Osteoblast (primary cell): ENCODE data around the gene LGALS4. TPM values are rescaled to one million over a fixed set of nuclear protein-coding genes. Genes with fewer than 3 reads are reported as not detected.
A peak's percentile ranks its signal among the peaks of the same experiment; 100 is the strongest.

Experiments used
- DNase-seq: peaks from one replicate; pipeline ENCODE4 v3.0.0; 2011; ENCODE audit warnings: low spot score, mixed read lengths; ENCODE audit not compliant: insufficient read length; ENCODE audit errors: missing footprints
- H2AFZ ChIP-seq: 2 replicates; pipeline ENCODE4 v1.6.0; 2011; ENCODE audit warnings: mild to moderate bottlenecking, low read length
- H3K27ac ChIP-seq: 2 replicates; pipeline ENCODE4 v1.5.1; 2011; ENCODE audit warnings: mild to moderate bottlenecking, low read depth, low read length, moderate library complexity
- H3K27me3 ChIP-seq: 2 replicates; pipeline ENCODE4 v1.6.0; 2012; ENCODE audit warnings: mild to moderate bottlenecking, control low read depth, inconsistent platforms, low read length, moderate library complexity; ENCODE audit not compliant: insufficient read depth
- H3K36me3 ChIP-seq: 2 replicates; pipeline ENCODE4 v1.5.1; 2011; ENCODE audit warnings: mild to moderate bottlenecking, low read length, control low read depth, moderate library complexity; ENCODE audit not compliant: insufficient read depth
- H3K4me1 ChIP-seq: 2 replicates; pipeline ENCODE4 v1.5.1; 2011; ENCODE audit warnings: mild to moderate bottlenecking, low read length, control low read depth, moderate library complexity; ENCODE audit not compliant: insufficient read depth
- H3K4me2 ChIP-seq: 2 replicates; pipeline ENCODE4 v1.6.0; 2011; ENCODE audit warnings: mild to moderate bottlenecking, low read length; ENCODE audit not compliant: insufficient read depth
- H3K4me3 ChIP-seq: fragments of 200-600 bp; sonication (generic); 3 replicates; pipeline ENCODE4 v1.5.1; 2012; ENCODE audit warnings: mild to moderate bottlenecking, low read length, inconsistent platforms; ENCODE audit not compliant: insufficient read depth
- H3K79me2 ChIP-seq: 2 replicates; pipeline ENCODE4 v1.6.0; 2012; ENCODE audit warnings: mild to moderate bottlenecking, low read length, control low read depth, inconsistent platforms; ENCODE audit not compliant: insufficient read depth
- H3K9me3 ChIP-seq: 2 replicates; pipeline ENCODE4 v1.5.1; 2011; ENCODE audit warnings: low read depth, low read length, control low read depth
- H4K20me1 ChIP-seq: 2 replicates; pipeline ENCODE4 v1.6.0; 2012; ENCODE audit warnings: mild to moderate bottlenecking, low read length, control low read depth; ENCODE audit not compliant: insufficient read depth
- total RNA-seq: library from RNA; depleted of rRNA; stranded (reverse); fragments of >200 nt; gene quantifications from 2 replicates; pipeline ENCODE4 v1.2.3, GENCODE V29; 2012
- TF ChIP-seq, protein P1 (sequence below): IDR thresholded peaks from 2 replicates; pipeline ENCODE4 v1.5.1; 2011; ENCODE audit warnings: mild to moderate bottlenecking, low read depth, low read length, moderate library complexity; ENCODE audit errors: extremely low read depth

LGALS4 gene
- total RNA-seq, 1 donor = not detected

DNA sequence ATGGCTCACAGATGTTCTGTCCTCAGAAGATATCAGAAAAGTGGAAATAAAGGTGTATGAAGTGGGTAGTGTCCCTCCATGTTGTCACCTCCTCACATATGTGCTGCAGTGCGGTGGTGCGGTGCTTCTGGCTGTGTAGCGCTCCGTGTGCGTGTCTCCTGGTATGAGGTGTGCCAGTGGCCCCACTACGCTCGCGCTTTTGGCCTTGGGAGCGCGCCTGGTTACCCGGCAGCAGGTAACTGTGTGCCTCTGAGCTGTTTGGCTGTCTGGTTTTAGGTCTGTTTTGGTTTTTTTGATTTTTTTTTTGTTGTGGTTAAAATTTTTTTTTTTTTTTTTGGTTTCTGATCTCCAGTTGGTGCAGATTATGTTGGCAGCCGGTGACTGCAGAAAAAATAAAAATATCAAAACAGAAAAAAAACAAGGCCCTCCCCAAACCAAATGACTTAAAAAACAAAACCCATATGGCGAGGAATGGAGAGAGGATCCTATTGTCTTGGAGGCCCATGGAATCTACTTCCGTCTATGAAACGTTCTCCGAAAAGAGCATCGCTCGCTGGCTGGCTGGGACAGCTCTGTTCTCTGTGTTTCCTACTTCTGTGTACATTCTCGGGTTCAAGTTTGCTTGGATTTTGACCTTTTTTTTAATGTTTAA is 29.2 kb upstream of the LGALS4 start:
- Histone ChIP-seq H3K4me1 (no peaks in the 10 kb centered on the region), H2AFZ (no peak overlapping the region), H3K36me3 (peaks cover 98% of the 10 kb centered on the region), H3K9me3 (no peaks in the 10 kb centered on the region), H3K27ac (no peak overlapping the region), H4K20me1 (peaks cover 86% of the 10 kb centered on the region), H3K27me3 (no peaks in the 10 kb centered on the region), H3K4me2 (no peak overlapping the region), H3K4me3 (no peak overlapping the region), H3K79me2 (peaks cover 78% of the 10 kb centered on the region)
- TF ChIP-seq, protein P1, sequence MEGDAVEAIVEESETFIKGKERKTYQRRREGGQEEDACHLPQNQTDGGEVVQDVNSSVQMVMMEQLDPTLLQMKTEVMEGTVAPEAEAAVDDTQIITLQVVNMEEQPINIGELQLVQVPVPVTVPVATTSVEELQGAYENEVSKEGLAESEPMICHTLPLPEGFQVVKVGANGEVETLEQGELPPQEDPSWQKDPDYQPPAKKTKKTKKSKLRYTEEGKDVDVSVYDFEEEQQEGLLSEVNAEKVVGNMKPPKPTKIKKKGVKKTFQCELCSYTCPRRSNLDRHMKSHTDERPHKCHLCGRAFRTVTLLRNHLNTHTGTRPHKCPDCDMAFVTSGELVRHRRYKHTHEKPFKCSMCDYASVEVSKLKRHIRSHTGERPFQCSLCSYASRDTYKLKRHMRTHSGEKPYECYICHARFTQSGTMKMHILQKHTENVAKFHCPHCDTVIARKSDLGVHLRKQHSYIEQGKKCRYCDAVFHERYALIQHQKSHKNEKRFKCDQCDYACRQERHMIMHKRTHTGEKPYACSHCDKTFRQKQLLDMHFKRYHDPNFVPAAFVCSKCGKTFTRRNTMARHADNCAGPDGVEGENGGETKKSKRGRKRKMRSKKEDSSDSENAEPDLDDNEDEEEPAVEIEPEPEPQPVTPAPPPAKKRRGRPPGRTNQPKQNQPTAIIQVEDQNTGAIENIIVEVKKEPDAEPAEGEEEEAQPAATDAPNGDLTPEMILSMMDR = no peak
- peak; percentile 50 for DNase-seq

DNA sequence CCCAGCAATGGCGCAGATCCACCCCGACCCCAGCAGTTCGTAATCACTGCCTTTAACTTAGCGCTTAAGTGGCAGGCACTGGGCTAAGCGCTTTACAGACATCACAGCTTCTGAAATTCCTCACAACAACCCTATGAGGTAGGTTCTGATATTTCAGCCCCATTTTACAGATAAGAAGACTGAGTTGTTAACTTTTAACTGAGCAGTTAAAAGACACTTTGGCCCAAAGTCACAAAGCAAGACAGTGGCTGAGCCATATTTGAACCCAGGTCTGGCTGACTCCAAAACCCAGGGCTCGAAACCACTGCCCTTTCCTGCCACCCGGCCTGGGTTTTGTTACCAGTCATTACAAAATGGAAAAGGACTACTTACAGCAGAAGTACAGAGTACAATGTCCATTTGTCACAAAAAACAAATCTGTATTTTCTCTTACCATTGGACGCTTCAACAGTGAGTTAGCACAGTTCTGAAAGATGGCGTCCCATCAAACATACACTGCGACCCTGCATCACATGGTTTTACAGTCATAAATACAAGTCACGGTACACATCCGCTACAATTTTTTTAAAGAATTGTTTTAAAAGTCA is 28.5 kb upstream of the LGALS4 start:
- Histone ChIP-seq H4K20me1 (peaks cover 84% of the 10 kb centered on the region), H3K9me3 (no peaks in the 10 kb centered on the region), H3K79me2 (peaks cover 71% of the 10 kb centered on the region), H3K4me2 (no peak overlapping the region), H3K27me3 (no peaks in the 10 kb centered on the region), H3K36me3 (peaks cover 98% of the 10 kb centered on the region), H3K4me3 (no peak overlapping the region), H3K27ac (no peak overlapping the region), H2AFZ (no peak overlapping the region), H3K4me1 (no peaks in the 10 kb centered on the region)
- no peak for DNase-seq
- TF ChIP-seq, protein P1 = no peak

DNA sequence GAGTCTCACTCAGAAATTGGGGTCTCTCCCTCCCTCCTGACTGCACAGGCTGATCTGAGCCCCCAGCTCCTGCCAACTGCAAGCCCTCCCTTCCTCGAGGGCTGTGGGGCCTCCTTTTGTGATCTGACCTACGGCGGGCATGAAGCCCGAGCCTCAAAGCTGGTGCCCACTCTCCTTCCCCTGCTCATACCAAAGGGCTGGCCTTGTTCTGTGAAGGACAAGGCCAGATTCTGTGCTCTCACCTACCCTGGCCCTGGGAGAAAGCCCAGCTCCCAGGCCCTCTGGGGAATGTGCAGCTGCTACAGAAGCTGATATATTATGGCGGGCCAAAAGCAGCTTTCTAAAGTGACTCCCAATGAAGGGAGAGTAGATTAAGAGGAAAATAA is 27.8 kb upstream of the LGALS4 start:
- Histone ChIP-seq H3K79me2 (peaks cover 64% of the 10 kb centered on the region), H3K4me3 (no peak overlapping the region), H3K4me1 (peaks cover 7% of the 10 kb centered on the region), H3K27ac (no peak overlapping the region), H3K27me3 (no peaks in the 10 kb centered on the region), H4K20me1 (peaks cover 84% of the 10 kb centered on the region), H2AFZ (no peak overlapping the region), H3K36me3 (peaks cover 96% of the 10 kb centered on the region), H3K9me3 (no peaks in the 10 kb centered on the region), H3K4me2 (no peak overlapping the region)
- TF ChIP-seq, protein P1 = no peak
- DNase-seq = no peak

DNA sequence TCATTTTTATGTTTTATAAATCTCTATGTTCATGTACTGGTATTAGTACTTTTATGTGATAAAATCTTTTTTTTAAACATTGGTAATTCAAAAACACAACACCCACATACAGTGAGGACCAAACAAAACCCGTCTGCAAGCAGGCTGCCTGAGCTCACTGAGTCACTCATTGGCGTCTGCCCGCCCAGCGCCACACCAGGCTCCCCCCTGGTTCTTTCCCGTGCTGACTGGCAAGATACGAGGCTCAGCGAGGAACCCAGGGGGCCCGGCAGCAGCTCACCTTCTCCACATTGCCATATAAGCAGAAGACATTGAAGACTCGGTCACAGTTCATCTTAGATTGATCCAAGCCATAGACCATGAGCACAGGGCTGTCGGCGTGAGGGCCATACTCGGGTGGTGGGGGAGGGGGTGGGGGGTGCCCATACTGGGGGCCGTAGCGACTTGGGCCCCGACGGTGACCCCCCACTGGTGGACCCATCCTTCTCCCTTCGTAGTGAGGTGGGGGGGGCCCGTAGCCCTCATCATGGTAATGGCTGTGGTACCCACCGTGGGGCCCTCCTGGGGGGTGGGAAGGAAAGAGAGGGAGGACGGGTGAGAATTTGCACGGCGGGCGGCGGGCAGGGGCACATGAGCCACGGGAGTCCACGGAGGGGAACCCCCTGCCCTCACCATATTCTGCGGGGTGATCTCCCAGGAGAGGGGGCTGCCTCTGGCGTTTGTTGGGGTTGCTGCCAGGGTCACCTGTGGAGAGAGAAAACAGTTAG is 27.3 kb upstream of the LGALS4 start:
- H3K36me3 ChIP-seq = peaks cover 91% of the 10 kb centered on the region

More for the DNA sequence above, 27.3 kb upstream of the LGALS4 start:
- Histone ChIP-seq H3K79me2 (peaks cover 59% of the 10 kb centered on the region), H3K27ac (no peak overlapping the region), H3K27me3 (no peaks in the 10 kb centered on the region), H3K9me3 (no peaks in the 10 kb centered on the region), H3K4me2 (no peak overlapping the region), H3K4me3 (no peak overlapping the region), H3K4me1 (peaks cover 11% of the 10 kb centered on the region), H4K20me1 (peaks cover 80% of the 10 kb centered on the region), H2AFZ (no peak overlapping the region)
- TF ChIP-seq, protein P1 = no peak
- peak; percentile 62 for DNase-seq
